K562 (cell line): ENCODE data around the gene IL10. TPM values are rescaled to one million over a fixed set of nuclear protein-coding genes. Genes with fewer than 3 reads are reported as not detected.
A peak's percentile ranks its signal among the peaks of the same experiment; 100 is the strongest.

Experiments used
- BCL6 ChIP-seq: fragments of 250-450 bp; sonication (Bioruptor Pico); IDR thresholded peaks from 2 replicates; pipeline ENCODE4 v1.4.0; 2020
- COPS2 ChIP-seq: fragments of 450-650 bp; conservative IDR thresholded peaks from 2 replicates; pipeline ENCODE4 v1.6.1; 2016; ENCODE audit warnings: mild to moderate bottlenecking, moderate library complexity
- CREBBP ChIP-seq: IDR thresholded peaks from one replicate; pipeline ENCODE4 v1.6.1; 2012; ENCODE audit warnings: low read depth, mild to moderate bottlenecking, control low read depth, inconsistent platforms, low read length
- ESRRB ChIP-seq: fragments of 250-450 bp; sonication (Bioruptor Pico); IDR thresholded peaks from 2 replicates; pipeline ENCODE4 v1.5.0; 2020; ENCODE audit warnings: mild to moderate bottlenecking, moderate library complexity, borderline replicate concordance
- ETS2 ChIP-seq: IDR thresholded peaks from 2 replicates; pipeline ENCODE4 v1.6.1; 2016; ENCODE audit warnings: borderline replicate concordance, missing genetic modification characterization, mild to moderate bottlenecking, moderate library complexity, missing compliant biosample characterization; ENCODE audit not compliant: poor library complexity, severe bottlenecking
- FOXM1 ChIP-seq, 2 experiments: fragments of 450-650 bp in 1 of 2; sonication (generic) in 1 of 2; formaldehyde crosslinking in 1 of 2; IDR thresholded peaks; 2 replicates each; pipeline versions ENCODE4 v1.6.1 to v1.9.0; 2017 to 2022; ENCODE audit warnings: low read depth in 2 of 2, mild to moderate bottlenecking in 2 of 2, missing genetic modification reagents in 1 of 2, moderate library complexity in 1 of 2
- GABPB2 ChIP-seq: fragments of 250-450 bp; sonication (Bioruptor Pico); conservative IDR thresholded peaks from 2 replicates; pipeline ENCODE4 v1.5.1; 2021; ENCODE audit warnings: mild to moderate bottlenecking
- KLF1 ChIP-seq: fragments of 450-650 bp; IDR thresholded peaks from 2 replicates; pipeline ENCODE4 v1.6.1; 2016; ENCODE audit warnings: missing genetic modification characterization, missing compliant biosample characterization
- MTA3 ChIP-seq: fragments of 450-650 bp; formaldehyde crosslinking; IDR thresholded peaks from 2 replicates; pipeline ENCODE4 v1.6.1; 2017; ENCODE audit warnings: mild to moderate bottlenecking, borderline replicate concordance
- PHTF2 ChIP-seq: fragments of 250-450 bp; sonication (Bioruptor Pico); IDR thresholded peaks from 2 replicates; pipeline ENCODE4 v1.5.0; 2021; ENCODE audit warnings: mild to moderate bottlenecking
- POLR2AphosphoS2 ChIP-seq: IDR thresholded peaks from 2 replicates; pipeline ENCODE4 v1.6.1; 2012; ENCODE audit warnings: low read length, improper control_type of control experiment
- TAF1 ChIP-seq: IDR thresholded peaks from 2 replicates; pipeline ENCODE4 v1.6.1; 2011; ENCODE audit warnings: mild to moderate bottlenecking, low read length, moderate library complexity; ENCODE audit not compliant: insufficient read depth, control insufficient read depth, severe bottlenecking; ENCODE audit errors: extremely low read depth
- TAF15 ChIP-seq: fragments of 200-400 bp; formaldehyde crosslinking; IDR thresholded peaks from 2 replicates; pipeline ENCODE4 v1.6.1; 2017; ENCODE audit warnings: mild to moderate bottlenecking, low read depth, low read length, moderate library complexity
- TGIF2 ChIP-seq: sonication (generic); formaldehyde crosslinking; IDR thresholded peaks from 2 replicates; pipeline ENCODE4 v1.8.1; 2022; ENCODE audit warnings: mild to moderate bottlenecking, missing genetic modification reagents, moderate library complexity
- ZNF197 ChIP-seq: fragments of 200-800 bp; sonication (Bioruptor generic); IDR thresholded peaks from 2 replicates; pipeline ENCODE4 v1.6.1; 2016; ENCODE audit warnings: low read depth, missing genetic modification characterization, missing compliant biosample characterization
- ZNF561 ChIP-seq: fragments of 450-650 bp; formaldehyde crosslinking; conservative IDR thresholded peaks from 2 replicates; pipeline ENCODE4 v1.4.0; 2020; ENCODE audit warnings: mild to moderate bottlenecking, moderate library complexity
- polyA plus RNA-seq, 8 experiments: library from polyadenylated mRNA; depleted of rRNA in 4 of 8; stranded (reverse) in 5 of 8; unstranded in 3 of 8; fragments of >200 nt; fragmentation: Nextera tagmentation in 2 of 8; fragmentation: Illumina TruSeq in 1 of 8; extraction: Ambion mirVana in 2 of 8; extraction: Trizol in 1 of 8; gene quantifications; 2 replicates each; pipeline versions ENCODE4 v1.2.1 to v1.2.3, GENCODE V29; 2011 to 2014; ENCODE audit warnings: inconsistent platforms in 1 of 8, missing spikeins in 1 of 8
- total RNA-seq, 7 experiments: library from RNA; depleted of rRNA in 6 of 7; stranded (reverse); fragments of >200 nt in 6 of 7; fragmentation: Illumina TruSeq in 2 of 7; extraction: Trizol in 2 of 7; gene quantifications; 2 replicates each; pipeline versions ENCODE4 v1.2.1 to v1.2.3, GENCODE V29; 2011 to 2021; ENCODE audit warnings: low replicate concordance in 1 of 7
- TF ChIP-seq, protein P1 (sequence below): fragments of 150-350 bp; IDR thresholded peaks from 2 replicates; pipeline ENCODE4 v1.6.1; 2014; ENCODE audit warnings: low read depth, mild to moderate bottlenecking, low read length, borderline replicate concordance
- TF ChIP-seq, protein P2 (sequence below): fragments of 450-650 bp; IDR thresholded peaks from 2 replicates; pipeline ENCODE4 v1.6.1; 2016; ENCODE audit warnings: mild to moderate bottlenecking
- TF ChIP-seq, protein P3 (sequence below), 2 experiments: IDR thresholded peaks; 2 replicates each; pipeline ENCODE4 v1.6.1; 2012; ENCODE audit warnings: improper control_type of control experiment in 2 of 2, low read depth in 2 of 2, low read length in 2 of 2, borderline replicate concordance in 1 of 2

The IL10 gene
- total and polyA plus RNA-seq, 9 of the 15 experiments (the other 6 are each of a cell fraction or from before 2014, with no cell fraction given) = 0.29 TPM; not detected in 8

DNA sequence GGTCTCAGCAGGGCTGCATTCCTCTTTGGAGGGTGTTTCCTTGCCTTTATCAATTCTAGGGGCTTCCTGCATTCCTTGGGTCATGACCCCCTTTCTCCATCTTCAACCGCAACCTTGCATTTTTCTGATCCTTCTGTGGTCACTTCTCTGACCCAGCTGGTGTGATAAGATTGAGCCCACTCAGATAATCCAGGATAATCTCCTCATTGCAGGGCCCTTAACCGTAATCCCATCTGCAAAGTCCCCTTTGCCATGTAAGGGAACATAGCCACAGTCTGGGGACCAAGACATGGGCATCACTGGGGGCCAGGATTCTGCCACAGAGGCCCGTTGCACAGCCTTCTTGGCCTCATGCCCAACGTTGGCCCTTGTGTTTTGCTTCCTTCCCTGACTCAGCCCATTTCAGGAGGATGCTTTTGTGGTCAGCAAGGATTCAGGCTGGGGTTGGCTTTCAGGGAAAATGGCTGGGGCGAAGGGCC is 36.7 kb downstream of the IL10 start (continued):
- TF ChIP-seq, protein P1, sequence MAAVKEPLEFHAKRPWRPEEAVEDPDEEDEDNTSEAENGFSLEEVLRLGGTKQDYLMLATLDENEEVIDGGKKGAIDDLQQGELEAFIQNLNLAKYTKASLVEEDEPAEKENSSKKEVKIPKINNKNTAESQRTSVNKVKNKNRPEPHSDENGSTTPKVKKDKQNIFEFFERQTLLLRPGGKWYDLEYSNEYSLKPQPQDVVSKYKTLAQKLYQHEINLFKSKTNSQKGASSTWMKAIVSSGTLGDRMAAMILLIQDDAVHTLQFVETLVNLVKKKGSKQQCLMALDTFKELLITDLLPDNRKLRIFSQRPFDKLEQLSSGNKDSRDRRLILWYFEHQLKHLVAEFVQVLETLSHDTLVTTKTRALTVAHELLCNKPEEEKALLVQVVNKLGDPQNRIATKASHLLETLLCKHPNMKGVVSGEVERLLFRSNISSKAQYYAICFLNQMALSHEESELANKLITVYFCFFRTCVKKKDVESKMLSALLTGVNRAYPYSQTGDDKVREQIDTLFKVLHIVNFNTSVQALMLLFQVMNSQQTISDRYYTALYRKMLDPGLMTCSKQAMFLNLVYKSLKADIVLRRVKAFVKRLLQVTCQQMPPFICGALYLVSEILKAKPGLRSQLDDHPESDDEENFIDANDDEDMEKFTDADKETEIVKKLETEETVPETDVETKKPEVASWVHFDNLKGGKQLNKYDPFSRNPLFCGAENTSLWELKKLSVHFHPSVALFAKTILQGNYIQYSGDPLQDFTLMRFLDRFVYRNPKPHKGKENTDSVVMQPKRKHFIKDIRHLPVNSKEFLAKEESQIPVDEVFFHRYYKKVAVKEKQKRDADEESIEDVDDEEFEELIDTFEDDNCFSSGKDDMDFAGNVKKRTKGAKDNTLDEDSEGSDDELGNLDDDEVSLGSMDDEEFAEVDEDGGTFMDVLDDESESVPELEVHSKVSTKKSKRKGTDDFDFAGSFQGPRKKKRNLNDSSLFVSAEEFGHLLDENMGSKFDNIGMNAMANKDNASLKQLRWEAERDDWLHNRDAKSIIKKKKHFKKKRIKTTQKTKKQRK = no peak
- TF ChIP-seq ZNF561 (CRISPR knock-in tag) = no peak
- TF ChIP-seq TAF15 = no peak
- no peak for TF ChIP-seq ETS2 (tag)
- no peak for TF ChIP-seq TAF1
- no peak for TF ChIP-seq POLR2AphosphoS2
- TF ChIP-seq FOXM1 (IDR thresholded peaks at IDR 0.05; ENCODE audit: low read depth) = peak; percentile 92
- no peak for TF ChIP-seq FOXM1 (CRISPR knock-in tag; IDR thresholded peaks at IDR 0.05; ENCODE audit: low read depth)
- TF ChIP-seq ZNF197 (CRISPR knock-in tag) = peak; percentile 71; the same call in 1 of the 2 replicates
- no peak for TF ChIP-seq PHTF2
- no peak for TF ChIP-seq COPS2
- TF ChIP-seq BCL6 (CRISPR knock-in tag) = peak; percentile 77
- TF ChIP-seq CREBBP = no peak
- TF ChIP-seq, protein P2, sequence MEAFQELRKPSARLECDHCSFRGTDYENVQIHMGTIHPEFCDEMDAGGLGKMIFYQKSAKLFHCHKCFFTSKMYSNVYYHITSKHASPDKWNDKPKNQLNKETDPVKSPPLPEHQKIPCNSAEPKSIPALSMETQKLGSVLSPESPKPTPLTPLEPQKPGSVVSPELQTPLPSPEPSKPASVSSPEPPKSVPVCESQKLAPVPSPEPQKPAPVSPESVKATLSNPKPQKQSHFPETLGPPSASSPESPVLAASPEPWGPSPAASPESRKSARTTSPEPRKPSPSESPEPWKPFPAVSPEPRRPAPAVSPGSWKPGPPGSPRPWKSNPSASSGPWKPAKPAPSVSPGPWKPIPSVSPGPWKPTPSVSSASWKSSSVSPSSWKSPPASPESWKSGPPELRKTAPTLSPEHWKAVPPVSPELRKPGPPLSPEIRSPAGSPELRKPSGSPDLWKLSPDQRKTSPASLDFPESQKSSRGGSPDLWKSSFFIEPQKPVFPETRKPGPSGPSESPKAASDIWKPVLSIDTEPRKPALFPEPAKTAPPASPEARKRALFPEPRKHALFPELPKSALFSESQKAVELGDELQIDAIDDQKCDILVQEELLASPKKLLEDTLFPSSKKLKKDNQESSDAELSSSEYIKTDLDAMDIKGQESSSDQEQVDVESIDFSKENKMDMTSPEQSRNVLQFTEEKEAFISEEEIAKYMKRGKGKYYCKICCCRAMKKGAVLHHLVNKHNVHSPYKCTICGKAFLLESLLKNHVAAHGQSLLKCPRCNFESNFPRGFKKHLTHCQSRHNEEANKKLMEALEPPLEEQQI = no peak
- no peak for TF ChIP-seq GABPB2 (CRISPR knock-in tag)
- no peak for TF ChIP-seq TGIF2
- peak; percentile 64; the same call in 1 of the 2 replicates for TF ChIP-seq MTA3
- no peak for TF ChIP-seq ESRRB (CRISPR knock-in tag)
- TF ChIP-seq KLF1 = no peak
- TF ChIP-seq, protein P3, sequence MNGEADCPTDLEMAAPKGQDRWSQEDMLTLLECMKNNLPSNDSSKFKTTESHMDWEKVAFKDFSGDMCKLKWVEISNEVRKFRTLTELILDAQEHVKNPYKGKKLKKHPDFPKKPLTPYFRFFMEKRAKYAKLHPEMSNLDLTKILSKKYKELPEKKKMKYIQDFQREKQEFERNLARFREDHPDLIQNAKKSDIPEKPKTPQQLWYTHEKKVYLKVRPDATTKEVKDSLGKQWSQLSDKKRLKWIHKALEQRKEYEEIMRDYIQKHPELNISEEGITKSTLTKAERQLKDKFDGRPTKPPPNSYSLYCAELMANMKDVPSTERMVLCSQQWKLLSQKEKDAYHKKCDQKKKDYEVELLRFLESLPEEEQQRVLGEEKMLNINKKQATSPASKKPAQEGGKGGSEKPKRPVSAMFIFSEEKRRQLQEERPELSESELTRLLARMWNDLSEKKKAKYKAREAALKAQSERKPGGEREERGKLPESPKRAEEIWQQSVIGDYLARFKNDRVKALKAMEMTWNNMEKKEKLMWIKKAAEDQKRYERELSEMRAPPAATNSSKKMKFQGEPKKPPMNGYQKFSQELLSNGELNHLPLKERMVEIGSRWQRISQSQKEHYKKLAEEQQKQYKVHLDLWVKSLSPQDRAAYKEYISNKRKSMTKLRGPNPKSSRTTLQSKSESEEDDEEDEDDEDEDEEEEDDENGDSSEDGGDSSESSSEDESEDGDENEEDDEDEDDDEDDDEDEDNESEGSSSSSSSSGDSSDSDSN (IDR thresholded peaks at IDR 0.05; ENCODE audit: borderline replicate concordance in 1 of 2, low read depth in 2 of 2, low read length in 2 of 2) = no peak
